Measurements from ENCODE around the gene EPHB6. TPM values are rescaled to one million over a fixed set of nuclear protein-coding genes. Genes with fewer than 3 reads are reported as not detected.

Gene EPHB6
- total RNA-seq, 1 experiment from 2014 or later, result 12.6 TPM

DNA sequence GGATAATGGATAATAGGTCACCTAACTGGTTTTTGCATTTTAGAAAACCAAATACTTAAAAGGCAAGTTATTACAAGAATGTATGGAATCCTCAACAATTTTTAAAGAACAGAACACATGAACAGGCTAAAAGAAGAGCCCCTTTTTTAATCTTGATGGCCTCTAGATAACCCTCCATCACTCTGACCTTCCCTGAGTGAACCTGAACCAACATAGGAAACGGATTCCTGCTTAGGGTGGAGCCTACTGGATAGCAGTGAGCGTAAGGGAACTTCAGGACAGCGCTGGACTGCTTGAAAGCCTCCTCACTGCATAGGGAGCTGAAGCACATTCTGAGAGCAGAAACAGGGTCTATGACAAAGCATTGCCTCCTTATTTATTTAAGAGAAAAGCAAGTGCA is 58.2 kb downstream of the EPHB6 start:
- BruUV-seq (replicated peaks), result no TSS peak

More for the DNA sequence above, 58.2 kb downstream of the EPHB6 start:
- intact Hi-C loops (cut with micrococcal nuclease), result no loop called here
- peaks cover 19% of the 10 kb centered on the region for H3K27me3 ChIP-seq (ENCODE audit: insufficient read depth, low read length)
- H3K79me2 ChIP-seq (ENCODE audit: insufficient read depth, low read length), result no peaks in the 10 kb centered on the region
- no peak for DNase-seq (ENCODE audit: low read depth, low spot score)
- no peaks in the 10 kb centered on the region for H4K20me1 ChIP-seq (ENCODE audit: insufficient read depth)
- no peaks in the 10 kb centered on the region for H3K9me3 ChIP-seq (ENCODE audit: control insufficient read depth in 1 of 2, insufficient read depth in 1 of 2, low read depth in 1 of 2, low read length in 2 of 2)
- H3K9me2 ChIP-seq (ENCODE audit: insufficient read depth), result no peaks in the 10 kb centered on the region
- no peak overlapping the region for H2AFZ ChIP-seq (ENCODE audit: low read depth, low read length, poor library complexity, severe bottlenecking)
- H3K36me3 ChIP-seq (ENCODE audit: control insufficient read depth in 1 of 2, insufficient read depth in 2 of 2, low read length in 2 of 2), result no peaks in the 10 kb centered on the region
- no peak overlapping the region for H3K27ac ChIP-seq (ENCODE audit: low read depth, low read length)
- H3K4me3 ChIP-seq (replicated peaks in 1 of 2; ENCODE audit: low read depth in 1 of 2, low read length in 2 of 2), result no peak overlapping the region
- H3K9ac ChIP-seq (ENCODE audit: low read length), result no peak overlapping the region
- no peak overlapping the region for H3K4me2 ChIP-seq (ENCODE audit: low read length)
- no peak for ATAC-seq
- RAD21 ChIA-PET (ENCODE audit: low non-redundant PET in 1 of 2, low total read pairs in 2 of 2, uncharacterized antibody in 2 of 2, unreplicated experiment in 2 of 2), result no interaction called here
- no peaks in the 10 kb centered on the region for H3K4me1 ChIP-seq (ENCODE audit: control insufficient read depth in 1 of 2, insufficient read depth in 2 of 2, low read length in 2 of 2)
- no peak for TF ChIP-seq EZH2phosphoT487 (IDR thresholded peaks at IDR 0.05; ENCODE audit: borderline replicate concordance)
- no peak for TF ChIP-seq CEBPB (IDR thresholded peaks at IDR 0.05; ENCODE audit: low read depth)
- no peak for TF ChIP-seq POLR2A (IDR thresholded peaks at IDR 0.05; ENCODE audit: borderline replicate concordance, extremely low read depth, insufficient read depth, insufficient read length)
- TF ChIP-seq SIN3A (IDR thresholded peaks at IDR 0.05; ENCODE audit: low read depth), result no peak
- TF ChIP-seq, protein P1, sequence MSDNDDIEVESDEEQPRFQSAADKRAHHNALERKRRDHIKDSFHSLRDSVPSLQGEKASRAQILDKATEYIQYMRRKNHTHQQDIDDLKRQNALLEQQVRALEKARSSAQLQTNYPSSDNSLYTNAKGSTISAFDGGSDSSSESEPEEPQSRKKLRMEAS (IDR thresholded peaks at IDR 0.05), result no peak
- TF ChIP-seq ATF3 (IDR thresholded peaks at IDR 0.05), result no peak
- no peak for TF ChIP-seq SP1 (IDR thresholded peaks at IDR 0.05; ENCODE audit: low read depth)
- no peak for TF ChIP-seq JUND (IDR thresholded peaks at IDR 0.05)
- TF ChIP-seq SRF (IDR thresholded peaks at IDR 0.05; ENCODE audit: low read depth), result no peak
- TF ChIP-seq, protein P2, sequence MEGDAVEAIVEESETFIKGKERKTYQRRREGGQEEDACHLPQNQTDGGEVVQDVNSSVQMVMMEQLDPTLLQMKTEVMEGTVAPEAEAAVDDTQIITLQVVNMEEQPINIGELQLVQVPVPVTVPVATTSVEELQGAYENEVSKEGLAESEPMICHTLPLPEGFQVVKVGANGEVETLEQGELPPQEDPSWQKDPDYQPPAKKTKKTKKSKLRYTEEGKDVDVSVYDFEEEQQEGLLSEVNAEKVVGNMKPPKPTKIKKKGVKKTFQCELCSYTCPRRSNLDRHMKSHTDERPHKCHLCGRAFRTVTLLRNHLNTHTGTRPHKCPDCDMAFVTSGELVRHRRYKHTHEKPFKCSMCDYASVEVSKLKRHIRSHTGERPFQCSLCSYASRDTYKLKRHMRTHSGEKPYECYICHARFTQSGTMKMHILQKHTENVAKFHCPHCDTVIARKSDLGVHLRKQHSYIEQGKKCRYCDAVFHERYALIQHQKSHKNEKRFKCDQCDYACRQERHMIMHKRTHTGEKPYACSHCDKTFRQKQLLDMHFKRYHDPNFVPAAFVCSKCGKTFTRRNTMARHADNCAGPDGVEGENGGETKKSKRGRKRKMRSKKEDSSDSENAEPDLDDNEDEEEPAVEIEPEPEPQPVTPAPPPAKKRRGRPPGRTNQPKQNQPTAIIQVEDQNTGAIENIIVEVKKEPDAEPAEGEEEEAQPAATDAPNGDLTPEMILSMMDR (IDR thresholded peaks at IDR 0.05 in 2 of 3, conservative IDR thresholded peaks at IDR 0.05 in 1 of 3; ENCODE audit: borderline replicate concordance in 1 of 3, insufficient read depth in 1 of 3, low read depth in 2 of 3, low read length in 2 of 3), result no peak
- no peak for TF ChIP-seq CBX3 (IDR thresholded peaks at IDR 0.05; ENCODE audit: low read depth)
- no peak for TF ChIP-seq EGR1 (IDR thresholded peaks at IDR 0.05; ENCODE audit: low read depth)
- TF ChIP-seq FOSL1 (IDR thresholded peaks at IDR 0.05; ENCODE audit: low read depth), result no peak
- POLR2A ChIA-PET, result no interaction called here
- CTCF ChIA-PET, result no interaction called here
